Measurements from ENCODE around the gene CDH22.

Gene CDH22

DNA sequence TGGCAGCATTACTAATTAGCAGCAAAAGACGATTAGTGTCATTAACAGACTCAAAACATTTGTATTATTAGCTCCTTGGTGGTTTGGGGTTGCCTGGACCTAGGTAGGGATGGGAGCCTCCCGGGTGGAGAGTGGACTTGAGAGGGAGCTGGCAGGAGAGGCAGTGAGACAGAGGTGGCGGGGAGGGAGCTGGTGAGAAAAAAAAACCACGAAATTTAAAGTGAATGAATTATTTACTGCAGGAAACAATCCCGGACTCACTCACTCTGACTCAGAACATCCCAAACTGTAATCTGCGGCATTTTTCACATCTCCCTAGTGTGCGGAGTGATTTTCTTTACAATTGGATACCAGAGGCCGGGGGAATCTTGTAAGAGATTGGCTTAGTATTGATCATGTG lies 14.3 kb upstream of the CDH22 start:
- DNase-seq = no peak

GRCh38 chr20:46317685-46318177 lies 9.4 kb upstream of the CDH22 start:
- DNase-seq = no peak

DNA sequence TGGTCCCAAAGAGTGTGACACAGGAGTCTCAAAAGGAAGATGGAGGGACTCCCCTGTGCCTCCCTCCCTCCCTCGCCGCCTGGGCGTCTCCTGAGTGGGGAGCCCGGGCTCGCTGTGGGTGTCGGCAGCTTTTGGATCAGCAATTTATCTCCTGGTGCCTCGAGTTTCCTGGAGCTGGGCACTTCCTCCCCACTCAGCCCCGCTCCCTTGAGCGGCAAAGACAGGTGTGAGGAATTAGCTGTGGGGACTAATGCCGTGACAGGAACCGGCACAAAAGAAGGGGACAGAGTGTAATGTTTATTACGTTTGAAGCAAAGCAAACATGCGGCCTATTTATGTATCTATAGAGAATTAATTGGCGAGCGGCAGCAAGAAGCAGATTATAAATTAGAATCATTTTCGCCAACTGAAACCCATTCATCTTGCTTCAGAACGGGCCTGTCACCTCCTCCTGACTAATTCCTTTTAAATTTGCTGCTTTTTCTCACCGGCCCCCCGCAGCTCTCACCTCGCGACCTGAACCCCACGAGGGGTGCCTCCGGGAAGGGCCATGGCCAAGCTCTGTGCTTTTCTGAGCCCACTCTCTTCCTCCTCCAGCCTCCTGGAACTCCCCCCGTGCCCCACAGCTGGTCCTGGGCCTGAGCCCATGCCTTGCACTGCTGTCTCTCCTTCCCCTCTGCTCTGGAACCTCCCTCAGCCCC lies 8.8 kb upstream of the CDH22 start:
- no peak for DNase-seq

DNA sequence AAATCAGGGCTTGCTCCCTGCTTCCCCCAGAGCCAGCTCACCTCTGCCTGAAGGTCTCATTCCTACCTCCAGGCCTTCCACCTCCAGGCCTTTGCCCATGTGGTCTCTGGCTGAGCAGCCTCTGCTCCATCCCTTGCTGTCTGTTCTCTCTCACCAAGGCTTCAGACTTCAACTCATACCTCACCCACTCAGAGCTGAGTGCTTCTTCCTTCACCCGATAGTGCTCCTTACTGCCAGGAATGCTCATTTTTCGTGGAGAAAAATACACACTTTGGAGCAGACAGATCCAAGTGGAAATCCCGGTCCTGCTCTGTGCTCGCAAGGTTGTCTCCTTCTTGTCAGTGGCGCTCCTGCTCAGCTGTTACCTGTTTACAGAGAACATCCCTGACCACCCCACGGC lies 7.0 kb upstream of the CDH22 start:
- DNase-seq = no peak

DNA sequence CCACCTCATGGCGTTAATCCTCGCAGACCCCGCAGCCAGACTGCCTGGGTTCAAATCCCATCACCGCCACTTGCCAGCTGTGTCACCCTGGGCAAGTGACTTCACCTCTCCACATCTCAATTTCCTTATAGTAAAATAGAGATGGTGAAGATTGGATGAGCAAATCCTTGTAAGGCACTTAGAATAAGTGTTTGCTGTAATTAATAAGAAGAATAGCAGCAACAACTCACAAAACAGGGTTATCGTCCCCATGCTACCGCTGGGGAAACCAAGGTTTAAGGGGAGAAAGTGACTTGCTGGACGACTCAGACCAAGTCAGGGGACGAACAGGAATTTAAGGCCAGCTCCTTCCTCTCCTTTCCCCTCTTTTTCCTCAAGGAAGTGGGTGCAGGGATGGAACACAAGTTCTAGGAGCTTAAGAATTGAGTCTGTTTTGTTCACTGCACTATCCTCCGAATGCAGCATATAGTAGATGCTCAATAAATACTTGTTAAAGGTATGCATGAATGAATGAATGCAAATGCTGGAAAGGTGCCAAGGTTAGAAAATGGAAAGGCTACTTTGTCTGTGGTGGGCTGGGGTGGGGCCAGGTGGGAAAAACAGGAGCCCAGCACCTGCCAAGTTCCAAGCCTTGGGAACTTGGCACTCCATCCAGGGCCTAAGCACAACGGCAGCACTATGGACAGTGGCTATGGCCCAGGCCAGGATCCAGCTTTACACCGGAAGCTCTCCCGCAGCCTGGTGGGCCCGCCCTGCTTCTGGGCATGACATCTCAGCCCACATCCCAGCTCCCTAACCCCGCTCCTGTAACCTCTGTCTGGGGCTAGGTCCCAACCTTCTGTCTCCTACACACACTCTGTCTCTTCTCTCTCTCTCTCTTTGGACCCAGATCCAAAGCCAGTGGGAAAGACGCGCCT lies 4.9 kb upstream of the CDH22 start:
- DNase-seq = no peak

DNA sequence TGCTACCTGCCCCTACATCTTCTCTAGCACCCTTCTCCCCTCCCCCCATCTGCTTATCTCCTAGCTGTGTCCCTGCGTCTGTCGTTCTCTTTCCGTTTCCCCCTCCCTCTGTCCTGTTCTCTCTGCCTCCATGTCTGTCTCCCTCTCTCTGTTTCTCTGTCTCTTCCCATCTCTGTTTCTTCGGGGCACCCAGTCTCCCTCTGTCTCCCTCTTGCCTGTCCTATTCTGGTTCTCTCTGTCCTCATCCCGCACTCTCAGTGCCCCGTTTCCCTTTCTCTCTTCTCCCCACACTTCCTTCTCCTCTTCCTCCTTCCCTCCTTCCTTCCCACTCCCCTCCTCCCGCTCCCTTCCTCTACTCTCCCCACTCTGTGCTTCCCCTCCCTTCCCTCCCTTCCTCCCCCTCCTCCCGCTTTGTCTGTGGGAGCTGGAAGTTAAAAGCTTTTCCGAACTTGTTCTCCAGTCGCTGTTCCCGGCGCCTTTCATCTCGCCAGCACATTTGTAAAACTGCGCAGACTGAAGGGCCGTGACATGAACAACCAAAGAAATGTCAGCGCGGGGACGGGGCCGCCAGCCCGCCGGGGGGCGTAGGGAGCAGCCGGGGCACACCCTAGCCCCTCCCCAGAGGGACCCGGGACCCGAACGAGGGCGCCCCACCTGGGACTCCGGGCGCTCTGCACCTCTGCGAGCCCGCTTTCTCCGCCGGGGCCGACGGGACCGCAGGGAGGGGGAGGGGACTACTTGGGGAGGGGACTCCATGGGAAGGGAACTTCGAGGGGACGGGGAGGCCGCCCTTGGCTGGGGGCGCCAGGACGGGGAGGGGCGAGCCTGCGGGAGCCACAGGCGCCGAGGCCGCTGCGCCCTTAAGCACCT lies 4.0 kb upstream of the CDH22 start:
- no peak for DNase-seq

DNA sequence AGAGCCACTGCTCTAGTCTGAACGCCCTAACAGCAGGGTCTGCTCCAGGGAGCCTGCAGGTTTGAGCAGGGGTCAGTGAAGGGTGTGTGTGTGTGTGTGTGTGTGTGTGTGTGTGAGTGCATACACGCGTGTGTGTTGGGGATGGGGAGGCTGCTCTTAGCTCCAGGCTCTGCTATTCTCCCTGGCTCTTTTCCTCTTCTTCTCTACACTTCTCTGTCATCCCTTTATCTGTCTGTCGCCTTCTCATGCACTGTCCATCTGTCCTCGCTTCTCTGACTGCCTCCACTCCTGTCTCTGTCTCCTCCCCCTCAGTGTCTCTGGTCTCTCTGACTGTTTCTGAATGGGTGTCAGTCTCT lies 3.4 kb upstream of the CDH22 start:
- DNase-seq = no peak

- DNase-seq = no peak
Measured at GRCh38 chr20:46311039-46311650, 2.8 kb upstream of the CDH22 start.

DNA sequence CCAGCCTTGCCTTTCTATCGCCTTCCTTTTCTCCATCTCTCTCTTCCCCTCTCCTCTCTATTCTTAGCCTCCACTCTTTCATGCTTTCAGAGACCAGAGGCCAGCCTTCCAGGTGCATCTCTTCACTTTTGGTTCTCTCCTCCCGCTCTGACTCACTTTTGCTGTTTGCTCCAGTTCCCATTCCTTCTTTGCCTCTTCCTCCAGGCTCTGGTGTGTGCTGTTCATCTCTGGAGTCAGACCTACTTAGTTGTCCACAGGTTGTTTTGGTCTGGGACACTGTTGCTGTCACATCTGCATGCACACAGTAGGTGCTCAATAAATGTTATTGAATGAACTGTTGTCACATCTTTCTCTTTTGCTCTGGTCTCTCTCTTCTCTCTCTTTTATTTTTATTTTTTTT lies 1.6 kb upstream of the CDH22 start:
- DNase-seq = no peak

GRCh38 chr20:46307999-46308257 lies 370 bp downstream of the CDH22 start:
- DNase-seq = no peak

DNA sequence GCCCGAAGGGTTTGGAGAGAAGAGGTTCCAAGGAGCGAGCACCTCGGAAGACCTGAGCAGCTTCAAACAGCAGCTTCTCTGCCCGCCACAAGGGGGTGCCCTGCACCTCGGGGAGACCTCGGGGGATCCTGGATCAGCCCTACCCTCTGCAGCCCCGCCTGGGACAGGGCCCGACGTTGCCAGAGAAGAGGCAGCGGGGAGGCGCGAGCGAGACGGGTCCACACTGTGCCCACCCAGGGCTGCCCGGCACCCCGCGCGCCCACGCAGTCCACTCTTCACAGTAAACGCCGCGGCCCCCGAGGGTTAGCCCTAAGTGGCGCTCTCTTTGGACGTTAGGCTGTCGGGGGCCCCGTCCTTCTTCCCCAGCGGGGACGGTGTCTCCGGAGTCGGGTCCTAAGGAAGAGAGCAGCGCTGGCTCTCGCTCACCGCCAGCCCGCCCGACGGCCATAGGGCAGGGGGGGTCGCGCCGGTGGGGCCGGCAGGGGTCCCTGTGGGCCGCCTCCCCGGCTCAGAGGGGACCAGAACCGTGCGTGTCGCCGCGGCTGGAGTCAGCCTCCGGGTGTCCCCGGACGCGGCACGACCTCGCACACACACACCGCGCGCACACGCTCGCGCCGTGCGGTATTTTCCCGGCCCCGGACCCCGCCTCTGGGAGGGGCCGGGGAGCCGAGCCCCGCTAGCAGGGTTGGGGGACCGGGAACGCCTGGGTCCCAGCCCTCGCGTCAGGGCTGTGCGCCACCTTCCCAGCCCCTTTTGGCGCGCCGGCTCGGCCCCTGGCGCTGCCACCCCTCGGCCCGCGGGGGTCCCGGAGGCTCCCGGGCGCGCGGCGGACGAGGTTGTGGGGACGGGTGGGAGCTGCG lies 929 bp downstream of the CDH22 start:
- peak; percentile 15 for DNase-seq

DNA sequence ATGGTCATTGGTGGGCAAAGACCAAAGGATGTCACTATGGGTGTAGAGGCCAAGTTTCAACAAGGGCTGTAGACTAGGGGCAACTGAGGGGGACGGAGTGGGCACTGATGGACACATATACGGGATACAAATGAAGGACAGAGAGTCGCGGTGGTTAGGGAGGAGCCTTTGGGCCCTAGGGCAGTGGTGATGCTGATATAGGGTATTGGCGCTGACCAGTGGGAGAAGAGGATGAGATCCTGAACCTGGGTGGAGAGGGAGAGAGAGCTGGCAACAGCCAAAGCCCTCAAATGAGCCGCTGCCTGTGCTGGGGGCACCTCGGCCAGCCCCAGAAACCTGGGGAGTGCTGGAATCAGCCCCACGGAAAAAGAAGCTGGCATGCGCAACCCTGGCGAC lies 1.6 kb downstream of the CDH22 start:
- no peak for DNase-seq

DNA sequence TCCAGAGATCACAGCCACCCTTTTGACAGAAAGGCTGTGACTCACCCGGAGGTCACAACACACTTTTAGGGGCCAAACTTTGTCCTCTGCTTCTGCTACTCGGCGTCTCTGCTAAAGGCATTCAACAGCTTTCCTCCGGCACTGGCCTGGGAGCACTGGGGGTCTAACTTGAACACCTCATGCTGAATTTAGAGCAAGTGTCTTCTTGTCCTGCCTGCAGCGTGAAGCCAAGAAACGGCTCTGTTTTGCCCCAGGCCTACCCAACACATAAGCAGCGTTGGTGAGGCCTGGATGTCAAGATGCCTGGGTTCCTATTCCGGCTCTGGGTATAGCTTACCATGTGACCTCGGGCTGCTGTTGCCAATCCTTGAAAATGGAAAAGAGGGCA lies 2.3 kb downstream of the CDH22 start:
- no peak for DNase-seq

GRCh38 chr20:46305331-46305972 lies 2.8 kb downstream of the CDH22 start:
- no peak for DNase-seq

- no peak for DNase-seq
Measured at GRCh38 chr20:46304852-46305251, 3.4 kb downstream of the CDH22 start.

DNA sequence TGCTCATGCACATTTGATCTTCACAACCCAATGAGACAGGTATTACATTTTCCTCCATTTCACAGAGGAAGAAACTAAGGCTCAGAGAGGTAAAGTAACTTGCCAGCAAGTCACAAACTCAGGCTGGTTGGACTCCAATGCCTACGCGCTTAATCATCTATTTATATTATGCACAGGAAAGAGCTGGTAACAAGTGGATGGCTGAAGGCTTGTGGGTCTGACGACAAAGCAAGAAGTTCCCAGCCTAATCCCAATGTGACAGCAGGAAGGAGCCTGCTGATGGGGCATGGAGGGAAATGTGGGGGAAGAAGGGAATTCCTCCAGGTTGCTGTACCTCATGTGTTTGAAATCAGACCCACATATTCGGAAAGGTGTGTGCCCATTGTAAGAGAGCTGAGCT lies 3.9 kb downstream of the CDH22 start:
- no peak for DNase-seq

GRCh38 chr20:46303176-46303956 lies 4.9 kb downstream of the CDH22 start:
- DNase-seq = no peak

GRCh38 chr20:46302106-46302505 lies 6.2 kb downstream of the CDH22 start:
- DNase-seq = no peak

GRCh38 chr20:46300281-46300680 lies 8.0 kb downstream of the CDH22 start:
- no peak for DNase-seq

GRCh38 chr20:46299078-46299477 lies 9.2 kb downstream of the CDH22 start:
- no peak for DNase-seq

DNA sequence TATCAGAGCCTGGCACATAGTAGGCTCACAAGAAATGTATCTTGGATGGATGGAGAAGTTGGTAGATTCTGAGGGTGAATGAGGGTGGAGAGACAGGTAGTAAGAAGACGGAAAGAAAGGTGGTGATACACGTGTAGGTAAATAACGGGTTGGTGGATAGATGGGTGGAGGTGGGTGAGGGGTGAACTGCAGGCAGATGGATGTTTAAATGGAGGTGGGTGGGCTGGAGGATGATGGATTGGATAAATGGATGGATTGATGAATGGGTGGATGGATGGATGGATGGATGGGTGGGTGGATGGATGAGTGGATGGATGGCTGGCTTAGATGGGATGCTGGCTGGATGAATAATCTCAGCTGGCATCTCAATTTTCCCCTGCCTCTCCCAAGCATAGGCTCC lies 9.9 kb downstream of the CDH22 start:
- DNase-seq = no peak

Data from NCI-H1092 (cell line).